ENCODE results near the gene LMO1. TPM values are rescaled to one million over a fixed set of nuclear protein-coding genes. Genes with fewer than 3 reads are reported as not detected.

Gene LMO1
- total and polyA plus RNA-seq, 11 donors, result 0.42 to 4.1 (median 2.1) TPM; not detected in 1

DNA sequence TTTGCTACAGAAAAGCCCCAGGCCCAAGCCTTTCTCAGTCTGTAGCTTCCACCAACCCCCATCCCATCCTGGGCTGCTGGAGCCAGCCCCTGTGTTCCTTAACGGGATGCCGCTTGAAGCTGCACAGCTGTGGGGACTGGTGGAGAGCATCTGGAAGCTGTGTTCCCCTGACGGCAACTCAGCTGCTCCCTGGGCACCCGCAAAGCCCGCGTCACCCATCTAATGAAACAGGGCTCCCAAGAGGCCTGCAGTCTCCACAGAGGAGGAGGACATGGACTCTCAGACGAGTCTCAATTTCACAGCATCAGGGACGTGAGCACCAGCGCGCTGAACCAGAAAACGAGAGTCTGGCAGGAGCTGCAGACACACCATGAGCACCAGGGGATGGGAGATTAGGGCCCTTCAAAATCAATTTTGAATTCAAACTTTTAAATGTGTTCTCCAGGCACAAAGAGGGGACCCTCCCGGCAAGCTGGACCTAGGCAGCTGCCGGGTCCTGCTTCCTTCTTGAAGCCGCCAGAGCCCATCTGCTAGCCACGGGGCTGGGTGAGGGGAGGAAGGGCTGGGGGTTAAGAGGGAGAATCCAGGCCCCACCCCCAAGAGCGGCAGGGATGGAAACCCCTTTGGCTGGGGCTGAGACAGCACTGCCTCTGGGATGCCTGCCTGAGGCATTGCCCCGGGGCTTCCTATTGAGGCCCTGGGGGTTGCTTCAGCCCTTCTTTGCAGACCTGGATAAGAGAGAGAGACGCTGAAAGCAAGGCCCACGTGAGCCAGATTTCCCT, 21.0 kb downstream of the LMO1 start:
- H3K27me3 ChIP-seq, result peaks cover 0 to 15% (median 0%) of the 10 kb centered on the region in 9 donors
- WGBS, 4 donors, result 63 to 70% (median 67%) methylated on average over 16 to 19 of the region's 19 CpGs
- DNase-seq (no peak), ATAC-seq (no peak)
- no peak overlapping the region for H3K27ac ChIP-seq
- TF ChIP-seq CTCF (IDR thresholded peaks at IDR 0.05) (no peak), POLR2A (IDR thresholded peaks at IDR 0.05) (no peak)
- H3K36me3 ChIP-seq, result no peaks in the 10 kb centered on the region
- no peak overlapping the region for H3K4me3 ChIP-seq
- no peaks in the 10 kb centered on the region for H3K9me3 ChIP-seq
- intact Hi-C loops (cut with DNase I), result no loop called here
- no peaks in the 10 kb centered on the region for H3K4me1 ChIP-seq

- Histone ChIP-seq H3K27me3 (peaks cover 0 to 15% (median 0%) of the 10 kb centered on the region in 9 donors), H3K27ac (no peak overlapping the region), H3K36me3 (no peaks in the 10 kb centered on the region), H3K4me1 (no peaks in the 10 kb centered on the region), H3K9me3 (no peaks in the 10 kb centered on the region), H3K4me3 (no peak overlapping the region)
- intact Hi-C loops (cut with DNase I), result no loop called here
- no peak for ATAC-seq
- WGBS, 4 donors, result 62 to 87% (median 77%) methylated on average over 3 of the region's 3 CpGs
- no peak for TF ChIP-seq POLR2A (IDR thresholded peaks at IDR 0.05)
- no peak for TF ChIP-seq CTCF (IDR thresholded peaks at IDR 0.05)
- peak in 1 of 5 donors; percentile 16 for DNase-seq
Observed at GRCh38 chr11:8242118-8242475, 21.6 kb downstream of the LMO1 start.

GRCh38 chr11:8241373-8242117, 22.1 kb downstream of the LMO1 start:
- intact Hi-C loops (cut with DNase I), result no loop called here
- H3K27ac ChIP-seq, result no peak overlapping the region
- no peak for DNase-seq
- no peaks in the 10 kb centered on the region for H3K9me3 ChIP-seq
- no peak overlapping the region for H3K4me3 ChIP-seq
- no peak for ATAC-seq
- H3K36me3 ChIP-seq, result no peaks in the 10 kb centered on the region
- TF ChIP-seq CTCF (IDR thresholded peaks at IDR 0.05) (no peak), POLR2A (IDR thresholded peaks at IDR 0.05) (no peak)
- H3K4me1 ChIP-seq, result no peaks in the 10 kb centered on the region
- peaks cover 0 to 15% (median 0%) of the 10 kb centered on the region in 9 donors for H3K27me3 ChIP-seq

GRCh38 chr11:8239536-8240228, 24.0 kb downstream of the LMO1 start:
- DNase-seq, result no peak
- WGBS, 4 donors, result 78 to 89% (median 85%) methylated on average over 5 to 6 of the region's 6 CpGs
- no peak for TF ChIP-seq POLR2A (IDR thresholded peaks at IDR 0.05)
- no peak for TF ChIP-seq CTCF (IDR thresholded peaks at IDR 0.05)

More at GRCh38 chr11:8239536-8240228, 24.0 kb downstream of the LMO1 start:
- Histone ChIP-seq H3K27ac (no peak overlapping the region), H3K4me3 (no peak overlapping the region), H3K4me1 (no peaks in the 10 kb centered on the region), H3K36me3 (no peaks in the 10 kb centered on the region), H3K9me3 (no peaks in the 10 kb centered on the region), H3K27me3 (peaks cover 0 to 15% (median 0%) of the 10 kb centered on the region in 9 donors)
- intact Hi-C loops (cut with DNase I), result loop anchor here in 1 of 10 donors (10.0 kb wide), 1 partner anchor 705 kb away; the partner anchor contains the start of gene ASCL3
- no peak for ATAC-seq

All from heart left ventricle (tissue), 16 donors.